RWPE1 (cell line): Measurements from ENCODE around the gene FAAP100.

Experiments
- CTCF ChIA-PET: fragments of 350-600 bp; sonication (Branson Sonifier 250); formaldehyde crosslinking; extraction: SDS; loops from one replicate; lab custom pipeline; 2021; lab: Yijun Ruan, JAX
- POLR2A ChIA-PET: fragments of 400-600 bp; formaldehyde crosslinking; extraction: SDS; loops from one replicate; lab custom pipeline; 2020; ENCODE audit warnings: antibody characterized with exemption; ENCODE audit not compliant: low non-redundant PET; lab: Yijun Ruan, JAX
- DNase-seq: peaks from one replicate; pipeline ENCODE4 v3.0.0; 2012; ENCODE audit warnings: low spot score
- H3K27ac ChIP-seq: fragments of 450-650 bp; 2 replicates; pipeline ENCODE4 v1.5.1; 2017
- TF ChIP-seq, protein P1 (sequence below): fragments of 450-650 bp; conservative IDR thresholded peaks from 2 replicates; pipeline ENCODE4 v1.5.1; 2017; ENCODE audit warnings: low read depth, mild to moderate bottlenecking

Gene FAAP100

DNA sequence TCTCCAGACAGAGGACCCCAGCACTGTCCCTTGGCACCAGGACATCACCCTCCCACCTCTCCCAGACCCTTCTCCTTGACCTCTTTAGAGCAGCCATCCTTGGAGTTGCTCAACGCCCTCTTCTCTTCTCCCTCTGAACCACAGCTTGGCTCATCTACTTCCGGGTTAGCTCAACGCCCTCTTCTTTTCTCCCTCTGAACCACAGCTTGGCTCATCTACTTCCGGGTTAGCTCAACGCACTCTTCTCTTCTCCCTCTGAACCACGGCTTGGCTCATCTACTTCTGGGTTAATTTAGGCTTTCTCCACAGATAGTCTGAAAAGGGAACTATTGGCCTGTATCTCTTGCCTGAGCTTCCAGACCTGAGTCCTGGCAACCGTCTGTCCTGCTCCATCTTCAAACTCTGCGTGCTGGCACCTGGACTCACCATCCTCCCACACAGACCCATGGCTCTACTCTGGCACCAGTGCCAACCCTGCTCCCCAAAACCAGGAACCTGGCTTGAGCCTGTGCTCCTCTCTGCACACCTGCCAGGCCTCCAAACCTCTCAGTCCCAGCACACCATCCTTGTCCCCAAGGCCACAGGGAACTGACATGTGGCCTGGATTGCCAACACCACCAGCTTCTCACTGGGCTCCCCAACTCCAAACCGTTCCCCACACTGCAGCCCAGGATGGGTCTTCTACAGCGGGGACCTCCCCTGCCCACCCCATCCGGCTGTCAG, 25.3 kb upstream of the FAAP100 start:
- ChIA-PET POLR2A (interaction anchor here (0.5 kb wide), 1 partner anchor 30 kb away, joined by 4 read pairs; no protein-coding TSS in a partner anchor), CTCF (interaction anchor here (0.6 to 0.8 kb wide), 2 partner anchors 16 to 24 kb away, joined by 3 to 4 read pairs; no protein-coding TSS in a partner anchor)
- peak overlapping the region; percentile 88 for H3K27ac ChIP-seq
- no peak for DNase-seq
- TF ChIP-seq, protein P1, sequence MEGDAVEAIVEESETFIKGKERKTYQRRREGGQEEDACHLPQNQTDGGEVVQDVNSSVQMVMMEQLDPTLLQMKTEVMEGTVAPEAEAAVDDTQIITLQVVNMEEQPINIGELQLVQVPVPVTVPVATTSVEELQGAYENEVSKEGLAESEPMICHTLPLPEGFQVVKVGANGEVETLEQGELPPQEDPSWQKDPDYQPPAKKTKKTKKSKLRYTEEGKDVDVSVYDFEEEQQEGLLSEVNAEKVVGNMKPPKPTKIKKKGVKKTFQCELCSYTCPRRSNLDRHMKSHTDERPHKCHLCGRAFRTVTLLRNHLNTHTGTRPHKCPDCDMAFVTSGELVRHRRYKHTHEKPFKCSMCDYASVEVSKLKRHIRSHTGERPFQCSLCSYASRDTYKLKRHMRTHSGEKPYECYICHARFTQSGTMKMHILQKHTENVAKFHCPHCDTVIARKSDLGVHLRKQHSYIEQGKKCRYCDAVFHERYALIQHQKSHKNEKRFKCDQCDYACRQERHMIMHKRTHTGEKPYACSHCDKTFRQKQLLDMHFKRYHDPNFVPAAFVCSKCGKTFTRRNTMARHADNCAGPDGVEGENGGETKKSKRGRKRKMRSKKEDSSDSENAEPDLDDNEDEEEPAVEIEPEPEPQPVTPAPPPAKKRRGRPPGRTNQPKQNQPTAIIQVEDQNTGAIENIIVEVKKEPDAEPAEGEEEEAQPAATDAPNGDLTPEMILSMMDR = no peak

DNA sequence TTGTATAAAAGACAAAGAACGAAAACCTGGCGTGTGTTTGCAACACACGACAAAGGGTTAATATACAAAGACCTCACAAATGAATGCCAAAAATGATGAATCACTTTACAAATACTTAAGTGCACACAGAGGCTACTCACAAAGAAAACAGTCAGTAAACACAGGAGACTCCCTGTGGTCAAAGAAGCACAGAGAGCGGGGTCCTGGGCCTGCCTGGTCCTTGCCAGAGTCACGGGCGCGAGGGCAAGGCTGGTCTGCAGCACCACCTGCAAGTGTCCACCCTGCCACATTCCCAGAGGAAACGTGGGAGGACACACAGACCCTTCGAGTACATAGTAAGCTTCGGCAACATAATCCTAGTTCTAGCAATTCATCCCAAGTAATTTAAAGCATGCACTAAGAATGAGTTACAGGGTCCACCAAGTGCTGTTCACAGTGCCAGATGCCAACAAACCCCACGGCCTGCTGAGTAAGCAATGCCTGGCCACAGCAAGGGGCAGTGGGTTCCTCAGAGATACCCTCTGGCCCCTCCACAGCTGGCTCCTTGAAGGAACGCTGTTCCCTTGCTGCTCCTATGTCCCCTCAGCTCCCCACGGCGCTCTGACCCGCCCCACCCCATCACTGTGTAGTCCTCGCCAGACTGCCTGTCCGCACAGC, 24.6 kb upstream of the FAAP100 start:
- ChIA-PET CTCF (interaction anchor here (0.6 to 0.8 kb wide), 2 partner anchors 16 to 25 kb away, joined by 3 to 4 read pairs; no protein-coding TSS in a partner anchor), POLR2A (interaction anchor here (0.5 kb wide), 1 partner anchor 31 kb away, joined by 4 read pairs; no protein-coding TSS in a partner anchor)
- TF ChIP-seq, protein P1 = no peak
- H3K27ac ChIP-seq = peak overlapping the region; percentile 88
- peak; percentile 83 for DNase-seq

DNA sequence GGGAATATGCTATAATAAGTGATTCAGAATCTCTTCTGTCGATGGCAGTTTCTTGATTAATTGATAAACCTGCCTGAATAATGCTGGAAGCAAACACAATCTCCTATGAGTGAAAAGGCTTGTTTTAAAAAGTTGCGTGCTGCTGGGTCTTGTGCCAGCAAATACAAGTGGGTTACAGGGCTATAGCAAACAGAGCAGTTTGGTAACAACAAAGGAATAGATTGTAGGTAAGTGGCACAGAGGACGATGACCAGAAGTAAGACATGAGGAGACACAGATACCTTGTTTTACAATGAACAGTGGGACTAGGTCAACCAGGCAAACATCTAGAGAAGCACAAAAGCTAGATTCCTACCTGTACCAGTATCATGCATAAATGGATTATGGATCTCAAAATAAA, 23.7 kb upstream of the FAAP100 start:
- TF ChIP-seq, protein P1 = no peak
- no peak for DNase-seq
- POLR2A ChIA-PET = no interaction called here
- CTCF ChIA-PET = no interaction called here
- H3K27ac ChIP-seq = peak overlapping the region; percentile 41; the same call in 1 of the 2 replicates

DNA sequence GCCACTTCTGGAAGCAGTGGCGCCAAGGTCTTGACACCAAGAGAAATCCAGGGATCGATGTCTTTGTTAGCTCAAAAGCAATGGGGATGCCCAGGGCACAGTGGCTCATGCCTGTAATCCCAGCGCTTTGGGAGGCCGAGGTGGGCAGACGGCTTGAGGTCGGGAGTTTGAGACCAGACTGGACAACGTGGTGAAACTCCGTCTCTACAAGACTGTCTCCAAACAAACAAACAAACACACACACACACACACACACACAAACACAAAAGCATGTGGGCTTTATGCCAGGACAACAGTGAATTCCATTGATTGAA, 22.4 kb upstream of the FAAP100 start:
- CTCF ChIA-PET = no interaction called here
- POLR2A ChIA-PET = no interaction called here
- peak overlapping the region; percentile 41 for H3K27ac ChIP-seq
- TF ChIP-seq, protein P1 = no peak
- DNase-seq = no peak

DNA sequence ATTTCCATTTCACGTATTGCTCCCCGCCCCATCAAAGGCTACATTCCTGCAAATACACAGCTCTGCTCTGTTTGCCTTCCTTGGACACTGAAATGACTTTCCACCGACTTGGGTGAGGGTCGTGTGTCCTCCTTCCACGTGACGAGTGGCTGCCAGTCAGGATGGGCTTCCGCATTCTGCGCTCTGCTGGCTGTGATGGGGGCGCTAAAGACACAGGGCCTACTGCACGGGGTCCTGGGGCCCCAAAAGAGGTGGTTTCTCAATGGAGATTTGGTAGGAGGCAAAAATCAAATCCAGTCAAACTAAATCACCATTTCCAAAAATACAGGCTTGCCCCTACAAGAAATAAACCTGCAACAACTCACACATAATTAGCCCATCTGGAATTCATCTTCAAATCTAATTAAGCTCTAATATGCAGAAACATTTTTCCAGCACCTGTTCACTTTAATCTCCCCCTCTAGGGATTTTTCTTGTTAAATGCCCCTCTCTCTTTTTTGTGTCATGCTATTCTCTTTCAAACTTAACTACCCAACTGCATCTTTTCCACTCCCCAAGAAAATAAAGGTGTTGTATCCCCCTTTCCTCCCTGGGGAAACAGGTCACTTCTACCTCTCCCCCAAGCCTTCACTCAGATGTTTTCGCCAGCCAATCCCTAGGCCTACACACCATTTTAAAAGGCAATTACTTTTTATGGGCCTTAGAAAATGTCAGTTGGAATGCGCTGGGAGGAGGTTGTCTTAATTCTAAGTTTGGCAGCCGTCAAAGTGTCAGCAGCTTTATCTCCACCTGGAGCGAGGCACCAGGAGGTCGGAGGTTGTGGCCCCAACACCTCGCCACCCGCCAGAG, 21.9 kb upstream of the FAAP100 start:
- TF ChIP-seq, protein P1 = no peak
- POLR2A ChIA-PET = no interaction called here
- CTCF ChIA-PET = no interaction called here
- DNase-seq = no peak
- peak overlapping the region; percentile 42 for H3K27ac ChIP-seq
